H1 (cell line): ENCODE measurements around the gene SURF1.

Source experiments
- ATF3 ChIP-seq: IDR thresholded peaks from 2 replicates; pipeline ENCODE4 v1.6.1; 2011; ENCODE audit warnings: low read depth, mild to moderate bottlenecking, low read length; ENCODE audit not compliant: insufficient read depth
- EP300 ChIP-seq, 2 experiments: IDR thresholded peaks; 1 replicate in 1 of 2; 2 replicates in 1 of 2; pipeline ENCODE4 v1.6.1; 2011 to 2012; ENCODE audit warnings: low read depth in 2 of 2, low read length in 2 of 2, mild to moderate bottlenecking in 2 of 2, borderline replicate concordance in 1 of 2, inconsistent platforms in 1 of 2, moderate library complexity in 1 of 2
- FOSL1 ChIP-seq: IDR thresholded peaks from 2 replicates; pipeline ENCODE4 v1.6.1; 2011; ENCODE audit warnings: mild to moderate bottlenecking, low read depth, low read length, moderate library complexity; ENCODE audit not compliant: insufficient read depth
- SIN3A ChIP-seq, 2 experiments: IDR thresholded peaks in 1 of 2; conservative IDR thresholded peaks in 1 of 2; 2 replicates each; pipeline ENCODE4 v1.6.1; 2011 to 2012; ENCODE audit warnings: low read length in 2 of 2, improper control_type of control experiment in 1 of 2, low read depth in 1 of 2, mild to moderate bottlenecking in 1 of 2
- ZNF274 ChIP-seq: IDR thresholded peaks from 2 replicates; pipeline ENCODE4 v1.7.0; 2012; ENCODE audit warnings: low read length, borderline replicate concordance; ENCODE audit errors: extremely low read depth

DNA sequence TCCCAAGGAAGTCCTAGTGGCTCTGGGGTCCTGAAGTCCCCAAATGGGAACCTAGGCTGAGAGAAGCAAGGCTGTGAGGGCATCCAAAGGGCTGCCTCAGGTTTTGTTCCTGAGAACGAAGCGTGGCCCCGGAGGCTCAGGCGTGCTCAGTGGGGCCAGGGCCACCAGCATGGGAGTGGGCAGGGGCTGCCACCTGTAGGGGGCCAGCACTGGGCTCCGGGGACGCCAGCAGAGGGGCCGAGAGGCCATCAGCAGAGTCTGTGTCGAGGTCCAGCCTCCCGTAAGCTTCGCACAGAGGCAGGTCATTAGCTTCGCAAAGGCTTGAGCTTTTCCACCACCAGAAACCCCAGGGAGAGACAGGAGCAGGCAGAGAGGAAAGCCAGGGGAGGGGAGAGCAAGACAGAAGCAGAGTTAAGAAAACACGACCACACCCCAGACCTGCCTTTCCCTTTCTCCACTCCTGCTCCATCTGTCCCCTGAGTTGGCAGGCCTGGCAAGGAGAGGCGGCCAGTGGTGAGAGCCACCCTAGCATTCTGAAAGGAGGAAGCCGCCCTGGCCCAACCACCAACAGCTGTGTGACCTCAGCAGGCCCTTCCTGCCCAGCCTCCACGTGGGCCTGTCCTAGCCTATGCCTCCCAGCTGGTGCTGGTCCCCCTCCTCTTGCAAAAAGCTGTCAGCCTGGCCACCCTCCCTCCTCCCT, 14.8 kb downstream of the SURF1 start:
- TF ChIP-seq ATF3 (no peak), ZNF274 (no peak), SIN3A (conservative IDR thresholded peaks at IDR 0.05 in 1 of 2, IDR thresholded peaks at IDR 0.05 in 1 of 2; ENCODE audit: low read depth in 1 of 2, low read length in 2 of 2) (no peak), FOSL1 (no peak), EP300 (IDR thresholded peaks at IDR 0.05; ENCODE audit: borderline replicate concordance in 1 of 2, low read depth in 2 of 2, low read length in 2 of 2) (no peak)
